HepG2 (cell line): Measurements from ENCODE around the gene ADGRE3. TPM values are rescaled to one million over a fixed set of nuclear protein-coding genes. Genes with fewer than 3 reads are reported as not detected.

Experiments used
- ATAC-seq: fragments of 200-7000 bp; cut with Tn5 transposase; 3 replicates; pipeline ENCODE4 v1.9.1; 2020; ENCODE audit warnings: mild to moderate bottlenecking, moderate library complexity
- Bru-seq: library from RNA; stranded (reverse); fragments of 400-500 nt; gene quantifications from one replicate; lab custom pipeline; 2021; lab: Mats Ljungman, UMichigan
- BruChase-seq, 2 experiments: library from RNA; stranded (reverse); fragments of 400-500 nt; gene quantifications; one replicate each; lab custom pipeline; 2021; lab: Mats Ljungman, UMichigan
- BruUV-seq: library from RNA; stranded (reverse); fragments of 400-500 nt; replicated peaks from 2 replicates; lab custom pipeline; 2021; lab: Mats Ljungman, UMichigan
- CTCF ChIA-PET: fragments of 300-600 bp; formaldehyde crosslinking; extraction: SDS; loops from one replicate; lab custom pipeline; 2021; ENCODE audit warnings: low total read pairs, inconsistent platforms, low intra/inter-chr PET ratio; lab: Yijun Ruan, JAX
- POLR2A ChIA-PET: fragments of 350-600 bp; sonication (Branson Sonifier 250); formaldehyde crosslinking; loops from one replicate; lab custom pipeline; 2020; ENCODE audit warnings: antibody characterized with exemption, inconsistent platforms; lab: Yijun Ruan, JAX
- DNase-seq: peaks from one replicate; pipeline ENCODE4 v3.0.0-alpha.2; 2015; ENCODE audit warnings: low spot score
- FAIRE-seq: peaks from 3 replicates; lab custom pipeline; 2011; peaks lifted over from hg19 to GRCh38; lab: Jason Lieb, UNC
- H2AFZ ChIP-seq: one replicate; pipeline ENCODE4 v1.6.1; 2011; ENCODE audit warnings: low read length, inconsistent platforms
- H3K27ac ChIP-seq: fragments of 300-600 bp; 3 replicates; pipeline ENCODE4 v1.8.0; 2011; ENCODE audit warnings: mixed run types, mild to moderate bottlenecking, mixed read lengths, low read length, inconsistent platforms; ENCODE audit not compliant: insufficient read depth; ENCODE audit errors: extremely low read length
- H3K27me3 ChIP-seq, 2 experiments: fragments of 200-600 bp in 1 of 2; 2 replicates in 1 of 2; 3 replicates in 1 of 2; pipeline versions ENCODE4 v1.6.0 to v1.8.0; 2011; ENCODE audit warnings: low read length in 2 of 2, mild to moderate bottlenecking in 2 of 2, moderate library complexity in 2 of 2, inconsistent platforms in 1 of 2; ENCODE audit not compliant: insufficient read depth in 2 of 2, control insufficient read depth in 1 of 2
- H3K36me3 ChIP-seq, 2 experiments: fragments of 200-600 bp in 1 of 2; replicated peaks in 1 of 2; 2 replicates in 1 of 2; 3 replicates in 1 of 2; pipeline versions ENCODE4 v1.5.1 to v1.8.0; 2011; ENCODE audit warnings: low read length in 2 of 2, inconsistent platforms in 1 of 2; ENCODE audit not compliant: insufficient read depth in 2 of 2, control insufficient read depth in 1 of 2
- H3K4me1 ChIP-seq: 2 replicates; pipeline ENCODE4 v1.5.1; 2012; ENCODE audit warnings: low read length, inconsistent platforms; ENCODE audit not compliant: insufficient read depth
- H3K4me2 ChIP-seq: 2 replicates; pipeline ENCODE4 v1.6.0; 2011; ENCODE audit warnings: low read depth, low read length, inconsistent platforms
- H3K4me3 ChIP-seq, 3 experiments: fragments of 200-600 bp in 1 of 3; sonication (generic), shearing (Covaris generic) in 1 of 3; replicated peaks in 1 of 3; 2 replicates each; pipeline ENCODE4 v1.5.1; 2011 to 2016; ENCODE audit warnings: low read length in 3 of 3, inconsistent platforms in 2 of 3, low read depth in 2 of 3, mild to moderate bottlenecking in 2 of 3, control low read depth in 1 of 3, mixed read lengths in 1 of 3; ENCODE audit not compliant: insufficient read depth in 1 of 3
- H3K79me2 ChIP-seq: one replicate; pipeline ENCODE4 v1.6.1; 2011; ENCODE audit warnings: low read length, inconsistent platforms; ENCODE audit not compliant: insufficient read depth
- H3K9ac ChIP-seq: 2 replicates; pipeline ENCODE4 v1.6.0; 2011; ENCODE audit warnings: mild to moderate bottlenecking, low read depth, low read length, inconsistent platforms; ENCODE audit not compliant: insufficient read depth
- H3K9me3 ChIP-seq: 2 replicates; pipeline ENCODE4 v1.5.1; 2012; ENCODE audit warnings: mild to moderate bottlenecking, low read length
- H4K20me1 ChIP-seq: 2 replicates; pipeline ENCODE4 v1.6.0; 2011; ENCODE audit warnings: inconsistent platforms, mild to moderate bottlenecking, low read length, moderate library complexity; ENCODE audit not compliant: insufficient read depth
- ARHGAP35 ChIP-seq: sonication (generic); formaldehyde crosslinking; IDR thresholded peaks from 2 replicates; pipeline ENCODE4 v1.9.0; 2022; ENCODE audit warnings: mild to moderate bottlenecking, inconsistent platforms, moderate library complexity, missing genetic modification reagents, borderline replicate concordance
- BHLHE40 ChIP-seq: IDR thresholded peaks from 2 replicates; pipeline ENCODE4 v1.6.1; 2011; ENCODE audit warnings: low read length, improper control_type of control experiment
- CC2D1A ChIP-seq: sonication (generic); formaldehyde crosslinking; IDR thresholded peaks from 2 replicates; pipeline ENCODE4 v1.8.1; 2023; ENCODE audit warnings: mild to moderate bottlenecking, missing genetic modification reagents
- FLYWCH1 ChIP-seq: sonication (generic); formaldehyde crosslinking; IDR thresholded peaks from 2 replicates; pipeline ENCODE4 v1.8.1; 2023; ENCODE audit warnings: mild to moderate bottlenecking, missing genetic modification reagents
- KDM5A ChIP-seq: fragments of 200-600 bp; sonication (generic); IDR thresholded peaks from 2 replicates; pipeline ENCODE4 v1.7.0; 2018; ENCODE audit warnings: antibody characterized with exemption, mild to moderate bottlenecking, low read length, borderline replicate concordance
- MAZ ChIP-seq, 2 experiments: sonication (generic) in 1 of 2; formaldehyde crosslinking in 1 of 2; IDR thresholded peaks; 2 replicates each; pipeline versions ENCODE4 v1.5.0 to v1.6.1; 2012 to 2020; ENCODE audit warnings: low read depth in 2 of 2, mild to moderate bottlenecking in 2 of 2, borderline replicate concordance in 1 of 2, improper control_type of control experiment in 1 of 2, low read length in 1 of 2, missing genetic modification reagents in 1 of 2, moderate library complexity in 1 of 2
- MED1 ChIP-seq: sonication (generic); formaldehyde crosslinking; IDR thresholded peaks from 2 replicates; pipeline ENCODE4 v1.4.0; 2020; ENCODE audit warnings: missing genetic modification reagents
- MED8 ChIP-seq: sonication (generic); formaldehyde crosslinking; IDR thresholded peaks from 2 replicates; pipeline ENCODE4 v1.8.1; 2023; ENCODE audit warnings: mild to moderate bottlenecking, missing genetic modification reagents; ENCODE audit not compliant: insufficient replicate concordance
- SIN3B ChIP-seq: fragments of 150-350 bp; IDR thresholded peaks from 2 replicates; pipeline ENCODE4 v1.6.1; 2014; ENCODE audit warnings: low read length
- ZBTB20 ChIP-seq: sonication (generic); formaldehyde crosslinking; IDR thresholded peaks from 2 replicates; pipeline ENCODE4 v1.8.1; 2023; ENCODE audit warnings: missing genetic modification reagents, low read depth, mild to moderate bottlenecking, borderline replicate concordance
- ZNF12 ChIP-seq: sonication (generic); formaldehyde crosslinking; IDR thresholded peaks from 2 replicates; pipeline ENCODE4 v1.5.0; 2020; ENCODE audit warnings: missing genetic modification reagents
- ZNF616 ChIP-seq: sonication (generic); formaldehyde crosslinking; IDR thresholded peaks from 2 replicates; pipeline ENCODE4 v1.5.0; 2020; ENCODE audit warnings: low read depth, mild to moderate bottlenecking, missing genetic modification reagents
- WGBS: methylation state at CpG from one replicate; pipeline ENCODE4 v1.1.6; 2017; ENCODE audit warnings: low lambda C conversion rate; 5-methylcytosine and 5-hydroxymethylcytosine counted together
- in situ Hi-C: cut with HindIII; loops from 2 replicates; pipeline ENCODE4 v1.10.0; 2017; ENCODE audit warnings: low pct_unique_long_range_greater_than_20kb; ENCODE audit not compliant: extremely low pct_ligation_motif_present
- intact Hi-C: fragments of 100-400 bp; cut with micrococcal nuclease; formaldehyde crosslinking; loops from one replicate; pipeline ENCODE4 v1.10.0; 2022; ENCODE audit not compliant: unreplicated experiment
- long read RNA-seq, 2 experiments: library from RNA in 1 of 2; library from polyadenylated mRNA in 1 of 2; stranded (forward) in 1 of 2; unstranded in 1 of 2; transcript quantifications; one replicate each; pipeline ENCODE4 v2.0.0, GENCODE V29; 2019 to 2022
- polyA minus RNA-seq, 3 experiments: library from RNA; depleted of rRNA, polyadenylated mRNA; stranded (reverse); fragments of >200 nt; gene quantifications; 2 replicates each; pipeline ENCODE4 v1.2.3, GENCODE V29; 2011; ENCODE audit warnings: low replicate concordance in 1 of 3
- polyA plus RNA-seq, 8 experiments: library from polyadenylated mRNA; depleted of rRNA in 3 of 8; stranded (reverse) in 7 of 8; unstranded in 1 of 8; fragments of >200 nt; fragmentation: Illumina TruSeq in 4 of 8; extraction: Trizol in 4 of 8; gene quantifications; 2 replicates each; pipeline versions ENCODE4 v1.2.1 to v1.2.3, GENCODE V29; 2011 to 2016; ENCODE audit warnings: low read depth in 4 of 8, missing spikeins in 1 of 8, mixed read lengths in 1 of 8; ENCODE audit not compliant: insufficient read depth in 1 of 8
- total RNA-seq, 5 experiments: library from RNA; depleted of rRNA; stranded (reverse); fragments of >200 nt; fragmentation: Illumina TruSeq; extraction: Trizol; gene quantifications; 2 replicates each; pipeline ENCODE4 v1.2.3, GENCODE V29; 2016; ENCODE audit warnings: low read depth in 1 of 5
- TF ChIP-seq, protein P1 (sequence below): IDR thresholded peaks from 2 replicates; pipeline ENCODE4 v1.6.1; 2016; ENCODE audit warnings: missing biosample characterization, missing genetic modification reagents, low read depth
- TF ChIP-seq, protein P2 (sequence below): IDR thresholded peaks from 2 replicates; pipeline ENCODE4 v1.6.1; 2016; ENCODE audit warnings: low read depth

Gene ADGRE3, protein sequence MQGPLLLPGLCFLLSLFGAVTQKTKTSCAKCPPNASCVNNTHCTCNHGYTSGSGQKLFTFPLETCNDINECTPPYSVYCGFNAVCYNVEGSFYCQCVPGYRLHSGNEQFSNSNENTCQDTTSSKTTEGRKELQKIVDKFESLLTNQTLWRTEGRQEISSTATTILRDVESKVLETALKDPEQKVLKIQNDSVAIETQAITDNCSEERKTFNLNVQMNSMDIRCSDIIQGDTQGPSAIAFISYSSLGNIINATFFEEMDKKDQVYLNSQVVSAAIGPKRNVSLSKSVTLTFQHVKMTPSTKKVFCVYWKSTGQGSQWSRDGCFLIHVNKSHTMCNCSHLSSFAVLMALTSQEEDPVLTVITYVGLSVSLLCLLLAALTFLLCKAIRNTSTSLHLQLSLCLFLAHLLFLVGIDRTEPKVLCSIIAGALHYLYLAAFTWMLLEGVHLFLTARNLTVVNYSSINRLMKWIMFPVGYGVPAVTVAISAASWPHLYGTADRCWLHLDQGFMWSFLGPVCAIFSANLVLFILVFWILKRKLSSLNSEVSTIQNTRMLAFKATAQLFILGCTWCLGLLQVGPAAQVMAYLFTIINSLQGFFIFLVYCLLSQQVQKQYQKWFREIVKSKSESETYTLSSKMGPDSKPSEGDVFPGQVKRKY
- total RNA-seq (2016; rRNA removed; fragmentation: Illumina TruSeq; extraction: Trizol) (not detected in 2 replicates), polyA plus RNA-seq (2011; rRNA removed) (not detected in 2 replicates), polyA minus RNA-seq (2011; rRNA and poly(A)+ RNA removed; ENCODE audit: low replicate concordance) (not detected in 2 replicates), Bru-seq, nascent RNA (percentile 2 among the genes with signal in this experiment), BruChase-seq, experiment 1, labeled RNA remaining after a 6-hour chase (percentile 2 among the genes with signal in this experiment), BruChase-seq, experiment 2, labeled RNA remaining after a 2-hour chase (percentile 4 among the genes with signal in this experiment)
- total RNA-seq (2016; cell fraction: cytosol; rRNA removed; fragmentation: Illumina TruSeq; extraction: Trizol; ENCODE audit: low read depth), result not detected in 2 replicates
- total RNA-seq (2016; cell fraction: insoluble cytoplasmic fraction; rRNA removed; fragmentation: Illumina TruSeq; extraction: Trizol), result not detected in 2 replicates
- total RNA-seq (2016; cell fraction: membrane; rRNA removed; fragmentation: Illumina TruSeq; extraction: Trizol), result not detected in 2 replicates
- total RNA-seq (2016; cell fraction: nucleus; rRNA removed; fragmentation: Illumina TruSeq; extraction: Trizol), result not detected in 2 replicates
- not detected in 2 replicates for polyA plus RNA-seq (2011; cell fraction: cytosol; rRNA removed)
- not detected in 2 replicates for polyA plus RNA-seq (2011; cell fraction: nucleus; rRNA removed)
- polyA plus RNA-seq (2012), result not detected in 2 replicates
- not detected in 2 replicates for polyA plus RNA-seq (2016; cell fraction: cytosol; fragmentation: Illumina TruSeq; extraction: Trizol; ENCODE audit: low read depth)
- not detected in 2 replicates for polyA plus RNA-seq (2016; cell fraction: insoluble cytoplasmic fraction; fragmentation: Illumina TruSeq; extraction: Trizol; ENCODE audit: low read depth)
- not detected in 2 replicates for polyA plus RNA-seq (2016; cell fraction: membrane; fragmentation: Illumina TruSeq; extraction: Trizol; ENCODE audit: low read depth)
- polyA plus RNA-seq (2016; cell fraction: nucleus; fragmentation: Illumina TruSeq; extraction: Trizol; ENCODE audit: insufficient read depth, low read depth), result not detected in 2 replicates
- polyA minus RNA-seq (2011; cell fraction: cytosol; rRNA and poly(A)+ RNA removed), result not detected in 2 replicates
- not detected in 2 replicates for polyA minus RNA-seq (2011; cell fraction: nucleus; rRNA and poly(A)+ RNA removed)
- long read RNA-seq, experiment 1, result 0 reads
- long read RNA-seq, experiment 2, result 0 reads

DNA sequence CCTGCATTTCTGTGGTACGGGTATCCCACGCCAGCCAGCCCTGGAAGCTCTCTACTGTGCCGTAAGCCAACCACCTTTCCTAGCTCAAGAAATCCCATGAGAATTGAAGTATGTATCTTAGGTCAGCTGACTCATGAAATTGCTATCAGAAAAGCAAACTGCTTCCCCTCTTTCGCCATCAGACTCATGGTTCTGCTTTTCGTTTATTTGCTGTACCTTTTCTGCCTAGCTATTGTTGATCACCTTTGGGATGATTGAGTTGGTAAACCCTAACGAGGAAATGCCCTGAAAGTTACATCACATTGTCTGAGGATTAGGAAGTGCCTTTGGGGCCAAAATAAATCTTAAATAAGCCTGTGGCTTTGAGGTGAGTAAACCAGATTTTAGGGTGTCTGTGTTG lies at the start of gene ADGRE3:
TSS of gene ADGRE3 (minus strand) at position 81 of the 400 bp plus-strand sequence. CDS start at position 7, 74 bp downstream.
- 0% methylated on average over 5 of the region's 6 CpGs for WGBS
- Histone ChIP-seq H3K9me3 (no peaks in the 10 kb centered on the region), H3K27me3 (peaks cover 0 to 9% of the 10 kb centered on the region in 2 experiments; a peak in 1 of 5 replicates), H3K27ac (no peak within 1 kb of the TSS), H3K4me1 (peaks cover 8% of the 10 kb centered on the region), H3K4me2 (no peak within 1 kb of the TSS), H3K36me3 (no peaks in the 10 kb centered on the region), H2AFZ (no peak within 1 kb of the TSS), H3K4me3 (no peak within 1 kb of the TSS), H3K79me2 (no peaks in the 10 kb centered on the region), H4K20me1 (no peaks in the 10 kb centered on the region), H3K9ac (no peak within 1 kb of the TSS)
- no TSS peak for BruUV-seq
- DNase-seq (no peak), ATAC-seq (no peak), FAIRE-seq (no peak)
- CTCF ChIA-PET, result no interaction called here
- intact Hi-C loops, result no loop called here
- in situ Hi-C loops, result no loop called here
- POLR2A ChIA-PET, result no interaction called here
- TF ChIP-seq KDM5A (no peak), CC2D1A (CRISPR knock-in tag) (no peak), ZBTB20 (CRISPR knock-in tag) (no peak), MED8 (no peak), ZNF616 (no peak), SIN3B (no peak), MED1 (CRISPR knock-in tag) (no peak), FLYWCH1 (CRISPR knock-in tag) (no peak), BHLHE40 (no peak), ARHGAP35 (CRISPR knock-in tag) (no peak), MAZ (IDR thresholded peaks at IDR 0.05; ENCODE audit: borderline replicate concordance, low read depth, low read length) (no peak), MAZ (CRISPR knock-in tag; IDR thresholded peaks at IDR 0.05; ENCODE audit: low read depth) (no peak), ZNF12 (CRISPR knock-in tag) (no peak)
- TF ChIP-seq, protein P1, sequence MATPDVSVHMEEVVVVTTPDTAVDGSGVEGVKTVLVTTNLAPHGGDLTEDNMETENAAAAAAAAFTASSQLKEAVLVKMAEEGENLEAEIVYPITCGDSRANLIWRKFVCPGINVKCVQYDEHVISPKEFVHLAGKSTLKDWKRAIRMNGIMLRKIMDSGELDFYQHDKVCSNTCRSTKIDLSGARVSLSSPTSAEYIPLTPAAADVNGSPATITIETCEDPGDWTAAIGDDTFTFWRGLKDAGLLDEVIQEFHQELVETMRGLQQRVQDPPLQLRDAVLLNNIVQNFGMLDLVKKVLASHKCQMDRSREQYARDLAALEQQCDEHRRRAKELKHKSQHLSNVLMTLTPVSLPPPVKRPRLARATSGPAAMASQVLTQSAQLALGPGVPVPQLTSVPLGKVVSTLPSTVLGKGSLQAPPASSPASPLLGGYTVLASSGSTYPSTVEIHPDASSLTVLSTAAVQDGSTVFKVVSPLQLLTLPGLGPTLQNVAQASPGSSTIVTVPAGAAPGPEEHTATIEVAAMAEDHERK, result no peak
- TF ChIP-seq, protein P2, sequence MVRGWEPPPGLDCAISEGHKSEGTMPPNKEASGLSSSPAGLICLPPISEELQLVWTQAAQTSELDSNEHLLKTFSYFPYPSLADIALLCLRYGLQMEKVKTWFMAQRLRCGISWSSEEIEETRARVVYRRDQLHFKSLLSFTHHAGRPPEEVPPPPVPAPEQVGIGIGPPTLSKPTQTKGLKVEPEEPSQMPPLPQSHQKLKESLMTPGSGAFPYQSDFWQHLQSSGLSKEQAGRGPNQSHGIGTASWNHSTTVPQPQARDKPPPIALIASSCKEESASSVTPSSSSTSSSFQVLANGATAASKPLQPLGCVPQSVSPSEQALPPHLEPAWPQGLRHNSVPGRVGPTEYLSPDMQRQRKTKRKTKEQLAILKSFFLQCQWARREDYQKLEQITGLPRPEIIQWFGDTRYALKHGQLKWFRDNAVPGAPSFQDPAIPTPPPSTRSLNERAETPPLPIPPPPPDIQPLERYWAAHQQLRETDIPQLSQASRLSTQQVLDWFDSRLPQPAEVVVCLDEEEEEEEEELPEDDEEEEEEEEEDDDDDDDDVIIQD (CRISPR knock-in tag), result no peak
